Measurements from ENCODE around the gene LRP1B.

DNA sequence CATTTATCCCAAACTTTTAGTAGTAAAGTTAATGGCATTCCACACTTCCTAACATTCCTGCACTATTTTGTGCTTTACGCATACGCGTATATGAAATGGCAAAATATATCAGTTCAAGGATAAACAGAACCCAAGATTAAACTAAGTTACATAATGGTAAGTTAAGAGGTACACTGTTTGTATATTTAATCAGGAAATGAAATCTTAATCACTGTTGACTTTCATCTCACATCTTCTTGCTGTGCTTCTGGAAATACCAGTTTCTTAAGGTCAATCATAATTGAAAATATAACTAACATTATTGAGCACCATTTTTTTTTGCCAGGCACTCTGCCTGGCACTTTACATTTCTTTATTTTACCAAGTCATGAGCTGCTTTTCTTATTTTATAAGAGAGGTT, 565.2 kb downstream of the LRP1B start:
- no peak for TF ChIP-seq CTCF (IDR thresholded peaks at IDR 0.05)
- no peak for TF ChIP-seq POLR2A (IDR thresholded peaks at IDR 0.05)
- TF ChIP-seq POLR2AphosphoS5 (IDR thresholded peaks at IDR 0.05): no peak
